Measurements from ENCODE around the gene SPO11.
A peak's percentile ranks its signal among the peaks of the same experiment; 100 is the strongest.

Gene SPO11

GRCh38 chr20:57378107-57378506 is 48.5 kb downstream of the SPO11 start:
- no peak for DNase-seq

GRCh38 chr20:57378646-57379262 is 49.2 kb downstream of the SPO11 start:
- DNase-seq, result no peak

GRCh38 chr20:57379263-57379647 is 49.7 kb downstream of the SPO11 start:
- no peak for DNase-seq

- no peak for DNase-seq
Measured at GRCh38 chr20:57380081-57380750, 50.6 kb downstream of the SPO11 start.

GRCh38 chr20:57381596-57382503 is 52.2 kb downstream of the SPO11 start:
- peak; percentile 87 for DNase-seq

GRCh38 chr20:57382516-57382915 is 52.9 kb downstream of the SPO11 start:
- no peak for DNase-seq

GRCh38 chr20:57383447-57384347 is 54.1 kb downstream of the SPO11 start:
- DNase-seq, result no peak

- no peak for DNase-seq
Measured at GRCh38 chr20:57384486-57384885, 54.9 kb downstream of the SPO11 start.

GRCh38 chr20:57384953-57385761 is 55.6 kb downstream of the SPO11 start:
- no peak for DNase-seq

GRCh38 chr20:57385940-57386339 is 56.3 kb downstream of the SPO11 start:
- DNase-seq, result no peak

- no peak for DNase-seq
Measured at GRCh38 chr20:57386762-57387161, 57.2 kb downstream of the SPO11 start.

GRCh38 chr20:57387463-57387862 is 57.9 kb downstream of the SPO11 start:
- DNase-seq, result no peak

GRCh38 chr20:57387945-57388371 is 58.4 kb downstream of the SPO11 start:
- DNase-seq, result no peak

GRCh38 chr20:57388953-57389694 is 59.5 kb downstream of the SPO11 start:
- DNase-seq, result peak; percentile 63

- DNase-seq, result peak; percentile 68
Measured at GRCh38 chr20:57389695-57390603, 60.3 kb downstream of the SPO11 start.

- peak; percentile 79 for DNase-seq
Measured at GRCh38 chr20:57390604-57391438, 61.2 kb downstream of the SPO11 start, which contains the start of gene RBM38. Gene RBM38 (plus strand): TSS chr20:57391396. CDS start chr20:57391582, 186 bp downstream.

GRCh38 chr20:57391439-57392301 is 62.1 kb downstream of the SPO11 start:
- DNase-seq, result no peak

Data from stimulated activated CD4-positive, alpha-beta T cell treated with anti-CD3 and anti-CD28 coated beads, Interleukin-4, amount 100 ng/mL, for 24 hours (primary cell).